Cardiac ventricle fibroblast (primary cell): ENCODE results near the gene SEC63. TPM values are rescaled to one million over a fixed set of nuclear protein-coding genes. Genes with fewer than 3 reads are reported as not detected.

Source experiments
- total RNA-seq: library from RNA; depleted of rRNA; stranded (reverse); fragments of >200 nt; gene quantifications from 2 replicates; pipeline ENCODE4 v1.2.3, GENCODE V29; 2015

The SEC63 gene
- total RNA-seq, result 34.6 and 70.9 TPM in 2 replicates

GRCh38 chr6:107957909-107958688, at the start of gene SEC63:
SEC63 (minus strand) TSS chr6:107958208; CDS start chr6:107958009, 199 bp downstream.

Other genes with a start within 250 kb of the SEC63 start
- gene SCML4, start 133.9 kb downstream of the SEC63 start, total RNA-seq, result not detected in 2 replicates
- 32.1 and 37.9 TPM in 2 replicates for gene OSTM1, start 116.5 kb upstream of the SEC63 start, total RNA-seq
- gene NR2E1, start 207.8 kb upstream of the SEC63 start, total RNA-seq, result not detected in 2 replicates